Stimulated activated naive B cell treated with anti-CD40 and anti-IgM and Interleukin-4, amounts not matched to agents 10 μg/mL and 1 μg/mL and 100 μg/mL, for 72 hours (primary cell): ENCODE results near the gene REEP5.
A peak's percentile ranks its signal among the peaks of the same experiment; 100 is the strongest.
"Not testable (repeated sequence)": the region's sequence is repeated elsewhere in the genome, so short reads cannot be mapped to it uniquely, and the experiment has no call there.

Experiments
- ATAC-seq, 2 donors: fragments of 150-1000 bp; cut with Tn5 transposase; replicated peaks; 2 replicates each; pipeline ENCODE4 v1.10.0; 2021; ENCODE audit warnings: moderate library complexity in 1 of 2
- DNase-seq: peaks from one replicate; pipeline ENCODE4 v3.0.0; 2021
- H3K27ac Mint-ChIP-seq: one replicate; pipeline ENCODE4 v1.8.0; 2022; ENCODE audit warnings: mild to moderate bottlenecking, mixed read lengths
- H3K27me3 Mint-ChIP-seq, 2 donors: one replicate each; pipeline ENCODE4 v1.8.0; 2022; ENCODE audit warnings: mixed read lengths in 2 of 2
- H3K36me3 Mint-ChIP-seq, 2 donors: one replicate each; pipeline ENCODE4 v1.8.0; 2022; ENCODE audit warnings: mixed read lengths in 2 of 2, mild to moderate bottlenecking in 1 of 2
- H3K4me1 Mint-ChIP-seq, 2 donors: one replicate each; pipeline ENCODE4 v1.8.0; 2022; ENCODE audit warnings: mixed read lengths in 2 of 2, mild to moderate bottlenecking in 1 of 2
- H3K4me3 Mint-ChIP-seq, 2 donors: one replicate each; pipeline ENCODE4 v1.8.0; 2022; ENCODE audit warnings: mild to moderate bottlenecking in 2 of 2, mixed read lengths in 2 of 2, moderate library complexity in 1 of 2
- H3K9me3 Mint-ChIP-seq, 2 donors: one replicate each; pipeline ENCODE4 v1.8.0; 2022; ENCODE audit warnings: mixed read lengths in 2 of 2, mild to moderate bottlenecking in 1 of 2

The REEP5 gene

DNA sequence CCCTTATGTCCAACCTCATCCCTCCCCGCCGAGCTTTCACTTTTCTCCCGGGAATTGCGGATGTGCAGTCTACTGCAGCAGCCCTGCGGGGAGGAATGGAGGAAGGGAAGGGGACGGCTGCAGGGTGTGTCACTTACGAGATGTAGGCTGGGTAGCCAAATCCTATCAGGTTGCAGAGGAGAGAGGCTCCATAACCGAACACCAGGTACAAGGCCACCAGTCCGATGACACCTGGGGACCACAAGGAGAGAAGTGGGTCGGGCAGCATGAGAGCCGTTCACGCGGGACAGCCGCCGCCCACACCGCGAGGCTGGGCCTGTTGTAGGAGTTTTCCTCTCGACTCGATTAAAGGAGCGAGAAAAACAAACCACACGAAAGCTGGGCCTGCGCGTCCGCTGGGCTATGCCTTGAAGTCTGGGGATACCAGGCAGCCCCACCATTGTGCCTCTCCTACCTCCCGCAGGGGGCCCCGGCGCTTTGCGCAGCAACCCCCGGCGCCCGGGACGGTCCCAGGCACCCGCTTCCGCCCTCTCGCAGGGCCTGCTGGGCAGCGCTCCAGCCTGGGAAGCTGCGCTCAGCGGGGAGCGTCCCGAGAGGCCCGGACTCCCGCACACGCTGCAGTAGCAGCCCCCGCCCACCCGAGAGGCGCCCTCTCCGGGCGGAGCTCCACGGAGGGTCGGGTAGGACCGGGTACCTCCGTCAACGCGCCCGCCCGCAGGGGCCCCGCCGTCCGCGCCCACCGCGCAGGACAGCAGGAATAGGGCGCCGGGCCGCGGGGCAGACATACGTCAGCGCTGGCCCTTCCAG is 798 bp downstream of the REEP5 start:
- no peaks in the 10 kb centered on the region for H3K9me3 Mint-ChIP-seq
- H3K4me1 Mint-ChIP-seq = peaks cover 40 to 72% of the 10 kb centered on the region in 2 donors
- peak overlapping the region; percentile 91 for H3K27ac Mint-ChIP-seq
- H3K36me3 Mint-ChIP-seq = peaks cover 33% of the 10 kb centered on the region in 2 donors
- ATAC-seq (peak; percentile 48), DNase-seq (peak; percentile 51)
- H3K4me3 Mint-ChIP-seq = peak overlapping the region; percentile 80 to 100
- H3K27me3 Mint-ChIP-seq = no peaks in the 10 kb centered on the region

- DNase-seq = no peak
- peaks cover 37 to 42% of the 10 kb centered on the region in 2 donors for H3K36me3 Mint-ChIP-seq
- no peaks in the 10 kb centered on the region for H3K9me3 Mint-ChIP-seq
- H3K27me3 Mint-ChIP-seq = no peaks in the 10 kb centered on the region
- ATAC-seq = no peak
- H3K4me1 Mint-ChIP-seq = peaks cover 47 to 77% of the 10 kb centered on the region in 2 donors
- no peak overlapping the region for H3K27ac Mint-ChIP-seq
- peak overlapping the region in 1 of 2 donors; percentile 26 for H3K4me3 Mint-ChIP-seq
Observed at GRCh38 chr5:112919972-112920371, 2.1 kb downstream of the REEP5 start.

GRCh38 chr5:112918679-112919078 is 3.3 kb downstream of the REEP5 start:
- Mint-ChIP-seq H3K4me3 (no peak overlapping the region), H3K27ac (peak overlapping the region; percentile 47), H3K36me3 (peaks cover 39 to 46% of the 10 kb centered on the region in 2 donors), H3K4me1 (peaks cover 43 to 70% of the 10 kb centered on the region in 2 donors), H3K9me3 (no peaks in the 10 kb centered on the region), H3K27me3 (no peaks in the 10 kb centered on the region)
- DNase-seq (no peak), ATAC-seq (no peak)

GRCh38 chr5:112918136-112918535 is 3.9 kb downstream of the REEP5 start:
- no peak overlapping the region for H3K4me3 Mint-ChIP-seq
- peaks cover 41 to 48% of the 10 kb centered on the region in 2 donors for H3K36me3 Mint-ChIP-seq

GRCh38 chr5:112917453-112917995 is 4.5 kb downstream of the REEP5 start:
- DNase-seq (no peak), ATAC-seq (no peak)
- H3K27ac Mint-ChIP-seq = no peak overlapping the region
- no peaks in the 10 kb centered on the region for H3K9me3 Mint-ChIP-seq
- H3K27me3 Mint-ChIP-seq = no peaks in the 10 kb centered on the region
- peaks cover 45 to 54% of the 10 kb centered on the region in 2 donors for H3K36me3 Mint-ChIP-seq
- H3K4me1 Mint-ChIP-seq = peaks cover 39 to 67% of the 10 kb centered on the region in 2 donors
- H3K4me3 Mint-ChIP-seq = no peak overlapping the region

More at GRCh38 chr5:112918136-112918535, 3.9 kb downstream of the REEP5 start:
- Mint-ChIP-seq H3K27me3 (no peaks in the 10 kb centered on the region), H3K27ac (no peak overlapping the region), H3K9me3 (no peaks in the 10 kb centered on the region), H3K4me1 (peaks cover 39 to 67% of the 10 kb centered on the region in 2 donors)
- ATAC-seq (no peak), DNase-seq (no peak)

DNA sequence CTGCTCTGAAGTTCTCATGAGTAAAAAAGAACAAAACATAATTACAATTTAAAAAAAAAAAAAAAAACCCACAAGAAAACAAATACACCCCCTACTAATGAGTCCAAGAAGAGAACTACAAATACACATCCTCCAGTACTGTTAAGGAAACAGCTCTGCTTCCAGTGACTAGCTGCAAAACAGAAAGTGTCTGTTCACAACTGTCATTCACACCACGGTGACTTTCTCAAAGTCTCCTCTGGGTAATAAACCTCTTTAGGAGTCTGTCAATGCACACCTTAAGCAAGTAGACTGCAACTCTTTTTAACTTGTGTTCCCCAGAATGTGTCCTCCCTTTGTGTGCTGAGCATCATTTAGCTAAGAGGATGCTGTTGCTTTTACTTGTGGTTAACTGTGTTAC is 6.2 kb downstream of the REEP5 start:
- ATAC-seq = no peak
- H3K27me3 Mint-ChIP-seq = no peaks in the 10 kb centered on the region
- peaks cover 37 to 61% of the 10 kb centered on the region in 2 donors for H3K4me1 Mint-ChIP-seq
- no peak for DNase-seq
- peaks cover 38 to 58% of the 10 kb centered on the region in 2 donors for H3K36me3 Mint-ChIP-seq
- no peak overlapping the region for H3K4me3 Mint-ChIP-seq
- no peak overlapping the region for H3K27ac Mint-ChIP-seq
- H3K9me3 Mint-ChIP-seq = no peaks in the 10 kb centered on the region

DNA sequence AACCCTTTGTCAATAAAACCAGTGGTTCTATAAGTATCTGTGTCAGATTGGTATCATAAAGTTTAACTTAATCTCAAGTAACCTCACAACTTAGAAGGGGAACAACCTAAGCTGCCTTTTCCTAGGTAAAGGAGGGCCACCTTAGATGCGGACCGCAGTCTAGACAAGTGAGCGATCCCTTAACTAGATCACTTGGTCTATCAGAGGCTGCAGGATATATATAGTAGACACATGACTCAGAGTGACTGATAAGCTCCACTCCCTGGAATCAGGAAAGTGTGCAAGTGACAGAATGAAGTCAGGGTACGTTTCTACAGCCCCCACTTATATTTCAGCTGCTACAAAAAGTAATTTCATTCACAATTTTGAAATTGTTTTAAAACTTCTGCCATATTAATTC is 7.4 kb downstream of the REEP5 start:
- no peaks in the 10 kb centered on the region for H3K27me3 Mint-ChIP-seq
- H3K4me1 Mint-ChIP-seq = peaks cover 35 to 61% of the 10 kb centered on the region in 2 donors
- DNase-seq (no peak), ATAC-seq (no peak)
- no peaks in the 10 kb centered on the region for H3K9me3 Mint-ChIP-seq
- H3K36me3 Mint-ChIP-seq = peaks cover 43 to 68% of the 10 kb centered on the region in 2 donors
- no peak overlapping the region for H3K27ac Mint-ChIP-seq
- no peak overlapping the region for H3K4me3 Mint-ChIP-seq

- no peak overlapping the region for H3K4me3 Mint-ChIP-seq
- peaks cover 21 to 43% of the 10 kb centered on the region in 2 donors for H3K4me1 Mint-ChIP-seq
- DNase-seq (no peak), ATAC-seq (no peak)
- H3K27me3 Mint-ChIP-seq = no peaks in the 10 kb centered on the region
- no peak overlapping the region for H3K27ac Mint-ChIP-seq
- no peaks in the 10 kb centered on the region for H3K9me3 Mint-ChIP-seq
- peaks cover 25 to 50% of the 10 kb centered on the region in 2 donors for H3K36me3 Mint-ChIP-seq
Observed at GRCh38 chr5:112910529-112910928, 11.5 kb downstream of the REEP5 start.

DNA sequence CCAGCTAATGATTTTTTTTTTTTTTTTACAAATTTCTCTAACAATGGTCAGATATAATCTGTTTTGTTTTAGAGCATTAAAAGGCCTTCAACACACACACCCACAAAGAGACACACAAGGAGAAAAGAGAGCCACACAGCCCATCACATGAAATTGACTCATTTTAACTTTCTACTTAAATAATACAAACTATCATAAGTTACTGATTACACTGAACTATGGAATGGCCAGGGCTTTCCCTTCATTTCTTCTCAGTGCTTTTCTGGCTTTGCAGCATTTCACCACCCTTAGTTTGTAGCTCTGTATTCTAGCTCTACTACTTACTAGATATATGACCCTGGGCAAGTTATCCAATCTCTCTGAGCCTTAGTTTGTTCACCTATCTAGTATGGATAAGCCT is 13.2 kb downstream of the REEP5 start:
- peaks cover 23 to 46% of the 10 kb centered on the region in 2 donors for H3K36me3 Mint-ChIP-seq
- H3K9me3 Mint-ChIP-seq = no peaks in the 10 kb centered on the region
- H3K27me3 Mint-ChIP-seq = no peaks in the 10 kb centered on the region

GRCh38 chr5:112907166-112907631 is 14.8 kb downstream of the REEP5 start:
- Mint-ChIP-seq H3K4me1 (peaks cover 14 to 36% of the 10 kb centered on the region in 2 donors), H3K36me3 (peaks cover 18 to 48% of the 10 kb centered on the region in 2 donors), H3K27ac (peak overlapping the region; percentile 57), H3K9me3 (no peaks in the 10 kb centered on the region), H3K27me3 (no peaks in the 10 kb centered on the region), H3K4me3 (peak overlapping the region in 1 of 2 donors; percentile 7)
- DNase-seq = no peak
- peak; percentile 56 for ATAC-seq

More for the DNA sequence above, 13.2 kb downstream of the REEP5 start:
- H3K4me1 Mint-ChIP-seq = peaks cover 15 to 38% of the 10 kb centered on the region in 2 donors
- ATAC-seq (no peak), DNase-seq (no peak)
- H3K4me3 Mint-ChIP-seq = no peak overlapping the region
- H3K27ac Mint-ChIP-seq = no peak overlapping the region

GRCh38 chr5:112906637-112907036 is 15.4 kb downstream of the REEP5 start:
- DNase-seq = no peak
- Mint-ChIP-seq H3K27ac (peak overlapping the region; percentile 44), H3K27me3 (no peaks in the 10 kb centered on the region), H3K36me3 (peaks cover 18 to 45% of the 10 kb centered on the region in 2 donors), H3K9me3 (no peaks in the 10 kb centered on the region), H3K4me3 (no peak overlapping the region), H3K4me1 (peaks cover 14 to 36% of the 10 kb centered on the region in 2 donors)
- peak; percentile 60 to 69 for ATAC-seq

DNA sequence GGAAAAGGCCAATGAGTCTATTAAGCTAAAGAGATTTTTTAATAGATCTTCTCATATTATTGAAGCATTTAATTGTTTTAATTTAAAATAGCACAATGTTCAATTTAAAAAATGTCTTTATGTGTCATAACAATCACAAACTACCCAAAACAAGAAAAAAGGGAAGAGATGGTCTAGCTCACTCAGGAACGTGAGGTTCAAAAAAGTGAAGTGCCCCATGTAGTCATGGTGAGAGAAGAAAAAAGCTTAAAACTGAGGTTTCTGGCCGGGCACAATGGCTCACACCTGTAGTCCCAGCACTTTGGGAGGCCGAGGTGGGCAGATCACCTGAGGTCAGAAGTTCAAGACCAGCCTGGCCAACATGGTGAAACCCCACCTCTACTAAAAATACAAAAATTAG is 17.0 kb downstream of the REEP5 start:
- not testable (repeated sequence) for H3K4me3 Mint-ChIP-seq, H3K9me3 Mint-ChIP-seq, DNase-seq, H3K27ac Mint-ChIP-seq, H3K27me3 Mint-ChIP-seq
- H3K4me1 Mint-ChIP-seq = peaks cover 14 to 37% of the 10 kb centered on the region in 2 donors
- peaks cover 27 to 45% of the 10 kb centered on the region in 2 donors for H3K36me3 Mint-ChIP-seq
- peak in 1 of 2 donors; percentile 54 for ATAC-seq

GRCh38 chr5:112902561-112902960 is 19.5 kb downstream of the REEP5 start:
- Mint-ChIP-seq H3K9me3 (no peaks in the 10 kb centered on the region), H3K36me3 (peaks cover 30 to 42% of the 10 kb centered on the region in 2 donors), H3K4me1 (peaks cover 13 to 41% of the 10 kb centered on the region in 2 donors), H3K4me3 (no peak overlapping the region), H3K27me3 (no peaks in the 10 kb centered on the region), H3K27ac (no peak overlapping the region)
- DNase-seq (no peak), ATAC-seq (no peak)

- Mint-ChIP-seq H3K27ac (peak overlapping the region; percentile 59), H3K9me3 (no peaks in the 10 kb centered on the region), H3K4me1 (peaks cover 12 to 29% of the 10 kb centered on the region in 2 donors), H3K4me3 (no peak overlapping the region), H3K27me3 (no peaks in the 10 kb centered on the region), H3K36me3 (peaks cover 33 to 63% of the 10 kb centered on the region in 2 donors)
- DNase-seq (no peak), ATAC-seq (no peak)
Observed at GRCh38 chr5:112895682-112896081, 26.3 kb downstream of the REEP5 start.
